Measurements from ENCODE around the gene LIG4.

DNA sequence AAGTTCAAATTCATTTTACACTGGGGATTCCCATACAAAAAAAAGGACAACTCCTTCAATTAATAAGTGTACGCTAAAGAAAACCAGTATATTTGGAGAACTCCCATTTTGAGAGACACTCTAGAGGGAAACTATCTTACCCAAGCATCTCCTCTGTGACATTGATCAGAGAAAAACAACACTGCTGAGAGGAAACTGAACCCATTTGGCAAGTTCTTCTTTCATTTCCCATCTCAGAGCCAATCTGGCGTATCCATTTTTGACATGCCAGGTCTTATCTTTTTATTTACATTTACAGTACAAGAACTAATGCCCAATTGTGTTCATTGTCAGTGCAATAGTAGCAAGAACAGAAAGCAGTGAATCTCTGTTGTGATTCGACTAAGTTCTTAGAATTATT is 30.1 kb downstream of the LIG4 start:
- TF ChIP-seq POLR2A (IDR thresholded peaks at IDR 0.05) (no peak), EP300 (IDR thresholded peaks at IDR 0.05) (no peak), POLR2AphosphoS5 (IDR thresholded peaks at IDR 0.05) (no peak)
- TF ChIP-seq, protein P1, sequence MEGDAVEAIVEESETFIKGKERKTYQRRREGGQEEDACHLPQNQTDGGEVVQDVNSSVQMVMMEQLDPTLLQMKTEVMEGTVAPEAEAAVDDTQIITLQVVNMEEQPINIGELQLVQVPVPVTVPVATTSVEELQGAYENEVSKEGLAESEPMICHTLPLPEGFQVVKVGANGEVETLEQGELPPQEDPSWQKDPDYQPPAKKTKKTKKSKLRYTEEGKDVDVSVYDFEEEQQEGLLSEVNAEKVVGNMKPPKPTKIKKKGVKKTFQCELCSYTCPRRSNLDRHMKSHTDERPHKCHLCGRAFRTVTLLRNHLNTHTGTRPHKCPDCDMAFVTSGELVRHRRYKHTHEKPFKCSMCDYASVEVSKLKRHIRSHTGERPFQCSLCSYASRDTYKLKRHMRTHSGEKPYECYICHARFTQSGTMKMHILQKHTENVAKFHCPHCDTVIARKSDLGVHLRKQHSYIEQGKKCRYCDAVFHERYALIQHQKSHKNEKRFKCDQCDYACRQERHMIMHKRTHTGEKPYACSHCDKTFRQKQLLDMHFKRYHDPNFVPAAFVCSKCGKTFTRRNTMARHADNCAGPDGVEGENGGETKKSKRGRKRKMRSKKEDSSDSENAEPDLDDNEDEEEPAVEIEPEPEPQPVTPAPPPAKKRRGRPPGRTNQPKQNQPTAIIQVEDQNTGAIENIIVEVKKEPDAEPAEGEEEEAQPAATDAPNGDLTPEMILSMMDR (IDR thresholded peaks at IDR 0.05): no peak

All from stomach (tissue), 4 donors.